Frontal cortex (tissue), 4 donors: ENCODE data around the gene BNC2. TPM values are rescaled to one million over a fixed set of nuclear protein-coding genes. Genes with fewer than 3 reads are reported as not detected.

Source experiments
- DNase-seq, 2 donors: peaks; one replicate each; pipeline ENCODE4 v3.0.0; 2012; ENCODE audit warnings: low spot score in 2 of 2
- FAIRE-seq: peaks from 2 replicates; lab custom pipeline; 2012; peaks lifted over from hg19 to GRCh38; lab: Jason Lieb, UNC
- total RNA-seq: library from RNA; depleted of rRNA; stranded (reverse); fragments of >200 nt; gene quantifications from one replicate; pipeline ENCODE4 v1.2.3, GENCODE V29; 2014
- donor health status: control.
- donor health status: control.
- donor health status: control.

The BNC2 gene
- total RNA-seq, 1 donor from 2014 or later = 1.6 TPM

DNA sequence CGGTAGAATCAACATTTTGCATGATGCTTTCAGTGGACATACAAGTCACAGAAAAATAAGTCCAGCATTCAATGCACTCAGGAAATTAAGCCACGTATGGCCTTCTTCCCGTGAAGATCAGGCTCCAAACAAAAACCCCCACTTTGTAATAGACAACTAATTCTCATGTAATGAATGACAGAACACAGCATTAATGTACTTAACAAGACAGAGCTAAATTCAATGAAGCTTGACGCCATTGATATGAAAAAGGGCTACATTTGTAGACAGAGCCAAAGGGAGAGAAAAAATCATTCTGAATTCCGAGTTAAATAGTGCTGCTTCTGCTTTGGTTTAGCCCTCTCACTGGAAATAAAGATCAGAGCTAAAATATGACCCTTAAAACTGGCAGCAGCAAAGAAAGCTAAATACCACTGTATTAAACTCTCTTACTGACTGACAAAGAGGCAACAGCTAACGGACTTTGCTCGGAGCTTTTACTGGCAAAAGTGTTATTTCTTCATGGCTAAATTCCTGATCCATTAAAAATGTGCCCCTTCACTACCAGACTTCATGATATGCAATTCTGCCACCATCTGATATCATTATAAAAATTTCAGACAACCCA, 250.5 kb downstream of the BNC2 start:
- DNase-seq (no peak), FAIRE-seq (no peak)

DNA sequence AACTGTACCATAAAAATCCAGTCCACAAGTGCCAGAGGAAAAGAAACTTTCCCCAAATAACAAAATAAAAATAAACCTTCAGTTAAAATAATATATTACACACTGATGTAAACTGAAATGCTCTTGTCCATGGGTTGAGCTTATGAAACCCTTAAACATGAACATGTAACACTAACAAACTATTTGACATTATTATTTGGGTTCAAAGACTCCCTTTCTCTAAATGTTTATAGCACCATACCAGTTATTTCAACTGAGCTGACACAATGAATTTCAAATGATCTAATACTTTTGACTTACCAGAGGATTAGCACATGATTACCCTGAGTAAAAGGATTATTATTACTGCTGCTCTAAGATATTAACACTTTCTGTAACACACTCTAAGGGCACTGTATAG, 251.1 kb downstream of the BNC2 start:
- DNase-seq = no peak
- no peak for FAIRE-seq

- FAIRE-seq (no peak), DNase-seq (no peak)
Observed at GRCh38 chr9:16618524-16618923, 251.9 kb downstream of the BNC2 start.

- FAIRE-seq (no peak), DNase-seq (no peak)
Observed at GRCh38 chr9:16616686-16617085, 253.8 kb downstream of the BNC2 start.

DNA sequence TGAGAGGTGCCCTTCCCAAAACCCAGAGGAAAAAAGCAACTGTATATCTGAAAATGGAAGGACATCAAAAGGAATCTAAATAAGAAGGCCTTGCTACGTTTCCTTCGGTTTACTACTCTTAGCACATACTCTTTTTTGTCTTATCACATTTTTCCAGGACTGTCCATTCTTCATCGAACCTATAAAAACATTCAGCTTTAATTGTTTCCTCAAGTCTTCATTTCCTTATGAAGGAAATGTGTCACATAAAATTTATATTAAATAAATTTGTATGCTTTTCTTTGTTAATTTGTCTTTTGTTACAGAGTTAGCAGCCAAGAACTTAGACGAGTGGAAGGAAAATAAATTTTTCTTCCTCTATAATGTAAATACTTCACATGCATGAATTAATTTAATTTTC, 255.0 kb downstream of the BNC2 start:
- no peak for FAIRE-seq
- no peak for DNase-seq

GRCh38 chr9:16613605-16614004, 256.9 kb downstream of the BNC2 start:
- DNase-seq (no peak), FAIRE-seq (no peak)

- DNase-seq (no peak), FAIRE-seq (no peak)
Observed at GRCh38 chr9:16613051-16613450, 257.4 kb downstream of the BNC2 start.

DNA sequence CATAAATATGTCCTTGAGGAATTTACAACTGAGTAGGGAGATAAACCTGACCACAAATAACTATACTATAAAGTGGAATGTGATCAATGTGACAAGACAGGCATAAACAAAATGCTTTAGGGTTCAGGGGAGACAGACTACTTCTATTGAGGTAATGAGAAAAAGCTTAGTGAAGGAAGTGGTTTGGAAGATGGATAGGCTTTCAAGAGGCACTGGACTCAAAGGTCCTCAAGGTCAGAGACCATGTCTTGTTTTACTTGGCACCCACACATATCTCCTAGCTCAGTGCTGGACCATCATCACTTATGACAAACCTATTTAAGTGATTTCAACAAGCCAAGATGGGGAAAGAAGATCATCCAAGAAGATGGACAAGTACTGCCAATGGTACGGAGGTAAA, 257.8 kb downstream of the BNC2 start:
- DNase-seq (no peak), FAIRE-seq (no peak)

DNA sequence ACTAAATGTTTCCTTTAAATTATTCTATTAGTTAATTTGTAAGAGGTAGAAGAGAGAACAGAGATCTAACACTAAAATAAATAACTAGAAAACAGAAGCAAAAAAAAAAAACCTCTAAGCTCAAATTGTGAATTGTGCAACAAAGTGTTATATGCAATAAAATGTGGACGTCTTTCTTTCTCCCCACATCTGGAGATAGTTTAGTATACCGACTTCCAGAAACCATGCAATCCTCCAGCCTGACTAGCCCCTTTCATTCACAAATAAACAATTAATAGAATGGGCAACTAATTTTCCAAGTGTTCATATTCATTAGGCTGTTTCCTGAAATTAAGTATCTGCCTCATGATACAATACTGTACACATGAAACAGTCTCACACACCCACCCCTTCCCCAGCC, 258.5 kb downstream of the BNC2 start:
- no peak for FAIRE-seq

GRCh38 chr9:16611001-16611400, 259.5 kb downstream of the BNC2 start:
- FAIRE-seq (no peak), DNase-seq (no peak)

More for the DNA sequence above, 258.5 kb downstream of the BNC2 start:
- DNase-seq = no peak

DNA sequence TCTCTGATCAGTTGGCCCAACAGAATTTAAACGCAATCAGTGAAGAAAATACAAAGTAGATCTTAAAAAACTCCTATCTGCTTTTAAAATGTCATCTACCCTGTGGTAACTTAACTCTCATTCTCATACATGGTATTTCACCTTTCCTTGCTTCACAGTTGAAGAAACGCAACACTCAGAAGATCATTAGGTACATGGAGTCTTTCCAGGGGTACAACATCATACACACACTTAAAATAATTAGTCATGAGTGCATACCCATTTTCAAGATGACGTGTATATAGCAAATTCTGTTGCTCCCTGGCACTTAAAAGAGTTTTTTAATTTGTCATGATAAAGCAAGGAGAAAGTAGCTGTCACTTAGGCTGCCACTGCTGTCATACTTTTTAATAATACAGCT, 259.9 kb downstream of the BNC2 start:
- no peak for FAIRE-seq
- DNase-seq = no peak

DNA sequence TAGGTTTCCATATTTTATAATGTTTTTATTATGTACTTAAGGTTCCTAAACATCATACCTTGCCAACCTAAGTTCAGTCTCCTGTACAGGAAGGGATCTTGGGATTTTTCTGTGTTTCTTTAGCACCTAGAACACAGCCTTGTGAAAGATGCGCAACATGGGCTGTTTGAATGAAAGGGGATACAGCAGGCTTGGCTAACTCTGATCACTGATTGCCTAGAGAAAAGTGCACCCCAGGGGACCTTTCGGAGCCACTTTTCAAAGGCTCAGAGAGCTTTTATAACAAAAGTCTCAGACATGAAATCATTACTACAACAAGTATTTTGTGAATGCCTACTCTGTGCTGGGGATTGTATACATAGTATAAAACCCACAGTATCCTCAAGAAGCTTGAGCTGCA, 261.6 kb downstream of the BNC2 start:
- FAIRE-seq = no peak
- DNase-seq = no peak

DNA sequence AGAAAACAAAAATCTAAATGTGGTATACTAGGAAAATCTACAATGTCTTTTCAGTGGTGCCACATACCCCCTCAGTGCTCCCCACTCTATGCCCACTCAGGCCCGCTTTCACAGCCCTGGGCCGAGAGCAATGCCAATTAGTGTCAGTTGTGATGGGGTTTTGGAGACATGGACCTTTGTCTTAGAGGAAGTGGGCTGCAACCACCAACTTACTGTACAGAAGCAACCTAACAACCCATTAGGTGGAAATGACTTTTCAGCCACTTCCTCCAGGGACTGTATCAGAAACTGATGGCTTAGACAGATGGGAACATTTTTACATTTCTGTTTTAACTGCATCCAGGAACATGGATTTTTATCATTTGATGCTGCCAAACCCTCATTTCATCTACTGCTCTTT, 268.0 kb downstream of the BNC2 start:
- DNase-seq (no peak), FAIRE-seq (no peak)

- DNase-seq = no peak
- no peak for FAIRE-seq
Observed at GRCh38 chr9:16601991-16602390, 268.5 kb downstream of the BNC2 start.

GRCh38 chr9:16598316-16598715, 272.2 kb downstream of the BNC2 start:
- DNase-seq (no peak), FAIRE-seq (no peak)

DNA sequence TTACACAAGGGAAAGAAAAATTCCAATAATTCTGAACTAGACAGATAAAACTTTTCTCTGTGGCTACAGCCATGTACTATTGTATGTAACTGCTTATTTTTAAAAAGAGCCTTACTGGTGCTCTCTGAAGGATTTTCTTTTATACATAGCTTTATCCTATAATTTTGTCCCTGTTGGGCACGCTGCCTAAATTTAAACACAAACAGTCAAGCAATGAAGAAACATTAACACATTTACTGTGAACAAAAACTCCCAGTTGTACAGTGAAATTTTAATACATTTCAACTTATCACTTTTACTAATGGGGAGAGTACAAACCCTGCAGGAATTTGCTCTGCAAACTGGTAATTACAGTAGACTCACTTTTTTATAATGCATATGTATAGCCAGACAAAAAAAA, 273.3 kb downstream of the BNC2 start:
- FAIRE-seq (no peak), DNase-seq (no peak)

DNA sequence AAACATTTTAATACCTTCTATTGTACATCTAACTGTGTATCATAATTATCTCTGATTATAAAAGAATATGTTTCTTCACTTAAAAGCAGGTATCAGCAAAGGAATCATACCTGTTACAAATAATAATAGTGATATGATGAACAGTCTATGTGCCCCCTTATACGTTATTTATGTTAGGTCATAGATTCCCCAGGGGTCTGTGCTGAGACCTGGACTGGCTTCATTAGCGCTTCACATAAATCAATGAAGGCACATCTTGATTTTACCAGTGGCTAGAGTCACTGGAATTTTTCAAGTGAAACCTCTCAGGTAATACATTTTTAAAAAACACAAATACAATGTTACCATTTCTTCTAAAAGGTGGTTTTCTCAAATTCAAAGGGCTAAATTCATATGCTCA, 275.2 kb downstream of the BNC2 start:
- no peak for DNase-seq

GRCh38 chr9:16594787-16595186, 275.7 kb downstream of the BNC2 start:
- FAIRE-seq = no peak
- DNase-seq = no peak

More for the DNA sequence above, 275.2 kb downstream of the BNC2 start:
- no peak for FAIRE-seq

DNA sequence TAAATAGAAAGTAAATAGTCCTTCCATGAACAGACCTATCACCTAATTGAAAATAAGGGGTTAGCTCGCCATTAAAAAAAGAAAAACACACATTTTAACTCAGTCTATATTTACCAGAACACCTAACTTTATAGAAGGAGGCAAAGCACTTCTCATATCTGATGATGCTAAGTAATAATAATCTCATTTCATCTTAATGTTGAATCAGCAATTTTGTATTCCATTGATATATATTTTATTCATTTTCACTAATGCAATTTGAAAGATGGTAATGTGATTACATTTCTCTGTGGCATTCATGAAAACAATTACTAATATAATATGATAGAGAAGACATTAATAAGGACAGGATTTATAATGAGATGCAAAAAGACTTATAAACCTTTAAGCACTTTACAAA, 276.7 kb downstream of the BNC2 start:
- DNase-seq (no peak), FAIRE-seq (no peak)

- FAIRE-seq (no peak), DNase-seq (no peak)
Observed at GRCh38 chr9:16591092-16591491, 279.4 kb downstream of the BNC2 start.

DNA sequence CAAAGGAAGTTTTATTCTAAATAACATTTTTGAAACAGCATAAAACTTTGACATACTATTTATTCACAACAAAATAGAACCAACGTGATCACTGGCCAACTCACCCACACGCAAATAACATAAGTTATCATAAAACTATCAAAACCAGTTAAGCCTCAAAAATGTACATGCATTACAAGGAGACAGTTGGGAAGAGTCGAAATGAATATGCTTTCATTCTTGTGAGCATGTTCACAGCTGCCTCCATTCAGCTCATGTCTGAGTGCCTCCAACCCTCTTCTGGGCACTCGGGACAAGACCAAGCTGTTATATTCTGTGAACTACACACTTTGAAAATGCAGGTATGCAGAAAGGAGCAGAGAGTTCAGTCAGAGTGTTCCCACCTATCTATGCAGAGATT, 284.9 kb downstream of the BNC2 start:
- FAIRE-seq = no peak
- DNase-seq = no peak

GRCh38 chr9:16579872-16580432, 290.5 kb downstream of the BNC2 start:
- DNase-seq (no peak), FAIRE-seq (no peak)

- no peak for FAIRE-seq
- DNase-seq = no peak
Observed at GRCh38 chr9:16575986-16576245, 294.6 kb downstream of the BNC2 start.
